ENCODE results near the gene EXOC6B.

DNA sequence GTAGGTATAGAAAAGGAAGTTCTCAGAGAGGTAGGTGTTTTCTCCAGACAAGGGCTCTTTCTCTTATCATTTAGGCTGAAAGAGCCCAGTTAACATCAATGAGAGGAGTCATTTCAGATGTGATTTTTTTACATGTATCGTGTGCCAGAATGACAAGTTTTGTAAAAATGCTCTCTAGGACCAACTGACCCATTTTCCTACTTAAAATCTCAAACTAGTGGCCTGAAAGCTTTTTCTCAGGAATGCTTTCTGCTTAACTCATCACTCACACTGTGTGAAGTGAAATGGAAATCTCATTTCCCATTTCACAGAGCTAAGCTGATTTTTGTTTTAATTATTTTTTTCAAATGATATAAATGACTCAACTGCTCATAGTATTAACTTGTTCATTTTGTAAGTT lies 549.5 kb downstream of the EXOC6B start:
- TF ChIP-seq, protein P1, sequence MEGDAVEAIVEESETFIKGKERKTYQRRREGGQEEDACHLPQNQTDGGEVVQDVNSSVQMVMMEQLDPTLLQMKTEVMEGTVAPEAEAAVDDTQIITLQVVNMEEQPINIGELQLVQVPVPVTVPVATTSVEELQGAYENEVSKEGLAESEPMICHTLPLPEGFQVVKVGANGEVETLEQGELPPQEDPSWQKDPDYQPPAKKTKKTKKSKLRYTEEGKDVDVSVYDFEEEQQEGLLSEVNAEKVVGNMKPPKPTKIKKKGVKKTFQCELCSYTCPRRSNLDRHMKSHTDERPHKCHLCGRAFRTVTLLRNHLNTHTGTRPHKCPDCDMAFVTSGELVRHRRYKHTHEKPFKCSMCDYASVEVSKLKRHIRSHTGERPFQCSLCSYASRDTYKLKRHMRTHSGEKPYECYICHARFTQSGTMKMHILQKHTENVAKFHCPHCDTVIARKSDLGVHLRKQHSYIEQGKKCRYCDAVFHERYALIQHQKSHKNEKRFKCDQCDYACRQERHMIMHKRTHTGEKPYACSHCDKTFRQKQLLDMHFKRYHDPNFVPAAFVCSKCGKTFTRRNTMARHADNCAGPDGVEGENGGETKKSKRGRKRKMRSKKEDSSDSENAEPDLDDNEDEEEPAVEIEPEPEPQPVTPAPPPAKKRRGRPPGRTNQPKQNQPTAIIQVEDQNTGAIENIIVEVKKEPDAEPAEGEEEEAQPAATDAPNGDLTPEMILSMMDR (IDR thresholded peaks at IDR 0.05): no peak
- TF ChIP-seq POLR2A (IDR thresholded peaks at IDR 0.05) (no peak), POLR2AphosphoS5 (IDR thresholded peaks at IDR 0.05) (no peak)
